Stromal cell of bone marrow (primary cell): Measurements from ENCODE around the gene ZFR2.
A peak's percentile ranks its signal among the peaks of the same experiment; 100 is the strongest.
"Not testable (repeated sequence)": the region's sequence is repeated elsewhere in the genome, so short reads cannot be mapped to it uniquely, and the experiment has no call there.

Source experiments
- DNase-seq: peaks from one replicate; pipeline ENCODE4 v3.0.0-alpha.2; 2012; ENCODE audit warnings: low read depth

The ZFR2 gene

GRCh38 chr19:3836887-3837286, 32.0 kb downstream of the ZFR2 start:
- DNase-seq, result no peak

- no peak for DNase-seq
Observed at GRCh38 chr19:3835055-3835435, 33.8 kb downstream of the ZFR2 start.

DNA sequence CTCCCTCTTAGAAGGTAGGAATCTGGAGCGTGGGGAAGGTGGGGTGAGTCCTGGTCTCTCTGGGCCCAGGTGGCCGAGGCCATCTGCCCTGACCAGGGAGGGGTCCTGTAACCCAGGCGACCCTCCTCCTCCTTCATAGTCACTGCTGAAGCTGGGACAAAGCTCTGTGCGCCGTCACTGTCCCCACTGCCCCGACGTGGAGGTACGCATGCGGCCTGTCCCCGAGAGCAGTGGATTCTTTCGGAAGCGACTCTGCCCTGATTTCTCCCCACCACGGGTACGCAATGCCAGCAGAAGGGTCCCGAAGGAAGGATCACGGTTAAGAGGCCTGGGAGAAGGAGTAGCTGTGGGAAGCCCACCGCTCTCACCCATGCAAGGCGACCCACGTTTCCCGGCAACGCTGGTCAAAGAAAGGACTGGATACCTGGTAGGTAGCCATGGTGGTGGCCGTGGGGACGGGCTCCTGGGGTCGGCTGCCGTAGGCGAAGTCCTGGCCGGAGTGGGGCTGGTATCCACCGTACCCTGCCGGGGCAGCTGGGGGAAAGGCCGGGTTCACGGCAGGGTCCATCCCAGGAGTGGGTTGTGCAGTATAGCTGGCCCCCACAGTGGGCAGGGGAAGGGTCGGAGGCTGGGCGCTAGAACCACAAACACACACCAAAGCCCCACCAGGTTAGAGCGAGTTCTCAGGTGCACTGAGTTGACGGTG, 34.3 kb downstream of the ZFR2 start:
- no peak for DNase-seq

DNA sequence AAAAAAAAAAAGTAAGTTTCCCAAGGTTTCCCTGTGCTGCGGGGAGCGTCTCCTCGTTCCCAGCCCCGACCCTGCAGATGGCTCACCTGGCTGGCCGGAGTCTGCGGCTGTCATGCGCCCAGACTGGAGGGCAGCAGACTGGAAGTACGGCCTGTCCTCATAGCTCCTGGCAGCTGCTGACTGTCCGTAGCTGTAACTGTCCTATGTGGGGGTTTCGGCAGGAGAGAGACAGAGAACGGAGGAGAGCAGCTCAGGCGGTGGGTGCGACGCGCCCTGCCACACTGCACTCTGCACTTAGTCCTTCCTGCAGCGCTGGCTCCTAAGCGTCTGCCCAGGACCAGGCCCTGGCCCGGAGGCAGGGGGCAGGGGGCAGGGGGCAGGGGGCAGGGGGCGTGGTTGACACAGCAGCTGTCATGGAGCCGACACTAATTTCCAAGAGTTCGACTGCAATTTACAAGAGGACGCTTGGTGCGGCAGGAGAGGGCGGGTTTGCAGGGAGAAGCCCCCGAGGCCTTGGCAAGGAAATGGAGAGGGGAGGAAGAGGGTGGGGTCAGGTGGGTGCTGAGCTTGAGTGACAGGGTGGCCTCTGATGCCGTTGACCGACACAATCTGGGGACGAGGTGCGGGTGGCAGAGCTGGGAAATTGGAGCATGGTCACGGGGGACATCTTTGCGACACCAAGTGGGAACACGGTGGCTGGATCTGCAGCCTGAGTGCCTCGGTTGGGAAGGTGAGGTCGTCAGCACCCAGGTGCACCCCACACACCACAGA, 35.1 kb downstream of the ZFR2 start:
- DNase-seq, result no peak

GRCh38 chr19:3832001-3832400, 36.8 kb downstream of the ZFR2 start:
- no peak for DNase-seq

DNA sequence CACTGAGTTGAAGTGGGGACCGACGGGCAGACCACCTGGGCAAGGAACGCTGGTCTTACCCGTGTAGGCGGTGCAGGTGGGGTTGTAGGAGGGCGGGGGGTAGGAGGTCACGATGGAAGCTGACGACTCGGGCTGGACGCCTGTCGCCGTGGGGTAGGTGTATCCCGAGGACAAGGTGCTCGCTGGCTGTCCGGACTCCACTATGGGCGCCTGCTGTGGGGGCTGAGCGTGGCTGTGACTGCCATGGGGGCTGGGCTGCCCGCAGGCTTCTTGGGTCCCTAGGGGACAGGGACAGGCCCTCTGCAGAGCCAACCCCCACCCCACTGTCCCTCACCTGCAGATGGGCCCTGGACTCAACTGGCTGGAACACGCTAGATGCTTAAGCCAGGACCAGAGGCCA, 37.2 kb downstream of the ZFR2 start:
- no peak for DNase-seq

- DNase-seq, result no peak
Observed at GRCh38 chr19:3830621-3831589, 37.9 kb downstream of the ZFR2 start.

- DNase-seq, result no peak
Observed at GRCh38 chr19:3827306-3827705, 41.5 kb downstream of the ZFR2 start.

GRCh38 chr19:3826163-3826562, 42.7 kb downstream of the ZFR2 start:
- no peak for DNase-seq

DNA sequence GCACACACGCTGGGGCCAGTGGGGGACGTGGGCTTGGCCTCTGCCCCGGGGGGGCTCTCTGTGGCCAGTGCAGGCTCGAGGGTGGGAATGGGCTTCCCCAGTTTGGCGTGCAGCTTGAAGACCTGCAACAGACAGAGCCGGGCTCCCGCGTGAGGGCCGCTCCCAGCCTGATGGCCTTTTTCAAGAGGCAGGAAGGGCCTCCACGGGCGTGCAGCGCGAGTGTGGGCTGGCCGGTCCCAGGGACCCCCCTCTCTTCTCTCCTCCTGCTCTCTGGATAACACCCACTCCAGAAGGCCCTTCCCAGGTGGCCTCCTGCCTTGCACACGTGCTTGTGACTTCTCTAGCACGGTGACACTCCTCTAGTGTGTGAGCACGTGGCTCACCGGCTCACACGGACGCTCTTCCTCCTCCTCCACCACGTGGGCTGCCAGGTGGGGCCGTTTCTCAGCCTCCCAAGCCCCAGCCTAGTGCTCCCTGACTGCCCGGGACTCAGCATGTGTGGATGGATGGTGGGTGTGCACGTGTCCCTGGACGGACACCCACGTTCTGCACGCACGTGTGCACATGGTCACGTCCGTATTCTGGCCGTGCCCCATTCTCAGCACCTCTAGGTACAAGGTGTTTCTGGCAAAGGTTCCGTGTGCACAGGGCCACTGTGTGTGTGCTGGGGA, 43.4 kb downstream of the ZFR2 start:
- no peak for DNase-seq

DNA sequence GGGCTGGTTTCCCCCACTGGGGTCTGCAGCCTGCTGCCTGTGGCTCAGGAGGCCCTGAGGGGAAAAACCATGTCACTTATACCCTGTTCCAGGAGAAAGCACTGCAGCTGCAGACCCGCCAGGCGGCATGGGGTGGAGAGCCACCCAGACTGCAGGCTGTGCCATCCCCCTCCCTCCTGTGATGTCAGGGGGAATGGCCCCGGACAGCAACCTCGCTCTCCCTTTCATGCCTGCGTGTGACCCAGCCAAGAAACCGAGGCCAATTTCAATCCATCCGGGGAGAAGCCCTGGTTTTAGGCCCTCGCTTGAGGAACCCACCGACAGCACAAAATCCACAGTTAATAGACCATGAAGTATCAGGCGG, 45.5 kb downstream of the ZFR2 start:
- no peak for DNase-seq

GRCh38 chr19:3822683-3823349, 46.0 kb downstream of the ZFR2 start:
- no peak for DNase-seq

GRCh38 chr19:3821857-3822364, 46.9 kb downstream of the ZFR2 start:
- no peak for DNase-seq

DNA sequence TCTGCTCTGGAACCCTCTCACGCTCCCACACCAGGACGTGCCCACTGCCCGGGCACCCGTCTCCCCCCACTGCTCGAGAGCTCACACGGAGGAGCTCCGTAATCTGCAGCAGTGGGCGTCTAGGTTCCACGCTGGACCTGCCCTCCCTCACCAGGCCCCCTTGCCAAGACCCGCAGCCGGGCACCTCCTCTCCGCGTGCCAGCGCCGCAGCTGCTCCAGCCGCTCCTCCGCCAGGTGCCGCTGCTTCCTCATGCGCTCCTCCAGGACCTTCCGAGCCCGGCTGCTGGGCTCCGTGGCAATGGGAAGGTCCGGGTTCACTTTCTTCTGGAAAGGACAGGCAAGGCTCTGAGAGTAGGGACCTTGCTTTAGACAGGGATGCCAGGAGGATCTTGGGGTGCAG, 47.7 kb downstream of the ZFR2 start:
- DNase-seq, result no peak

DNA sequence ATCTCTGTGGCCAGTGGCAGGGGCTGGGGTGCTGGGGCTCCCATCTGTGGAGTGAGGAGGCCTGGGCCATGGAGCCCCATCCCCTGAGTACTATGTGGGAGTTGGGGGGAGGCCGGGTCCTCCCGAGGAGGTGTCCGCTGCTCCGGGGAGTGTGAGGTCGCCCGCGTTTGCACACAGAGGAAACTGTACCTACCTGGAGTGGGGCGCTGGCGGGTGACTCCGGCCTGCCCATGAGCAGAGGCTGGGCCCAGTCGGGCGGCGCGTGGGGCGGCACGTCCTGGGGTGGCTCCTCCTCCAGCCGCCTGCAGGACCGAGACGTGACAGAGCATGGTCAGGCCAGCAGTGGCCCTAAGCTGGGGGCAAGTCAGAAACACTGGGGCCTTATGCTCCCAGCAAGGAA, 48.8 kb downstream of the ZFR2 start:
- no peak for DNase-seq

DNA sequence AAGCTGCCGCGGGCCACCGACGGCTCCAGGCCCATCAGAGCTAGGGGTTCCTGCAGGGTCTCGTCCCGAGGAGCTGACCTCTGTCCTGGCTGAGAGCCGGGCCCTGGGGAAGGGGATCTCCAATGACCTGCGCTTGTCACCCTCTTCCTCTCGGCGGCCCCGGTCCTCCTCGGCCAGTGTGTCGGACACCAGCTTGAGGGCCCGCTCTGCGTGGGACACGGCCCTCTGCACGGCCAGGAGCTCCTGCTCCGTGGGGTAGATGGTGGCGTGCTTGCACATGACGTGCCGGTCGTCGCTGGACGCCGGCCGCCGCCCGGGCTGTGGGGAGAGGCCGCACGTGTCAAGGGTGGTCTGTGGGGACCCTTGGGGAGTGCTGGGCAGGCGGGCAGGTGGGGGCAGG, 49.9 kb downstream of the ZFR2 start:
- DNase-seq, result no peak

- DNase-seq, result peak; percentile 43
Observed at GRCh38 chr19:3818466-3818865, 50.4 kb downstream of the ZFR2 start.

DNA sequence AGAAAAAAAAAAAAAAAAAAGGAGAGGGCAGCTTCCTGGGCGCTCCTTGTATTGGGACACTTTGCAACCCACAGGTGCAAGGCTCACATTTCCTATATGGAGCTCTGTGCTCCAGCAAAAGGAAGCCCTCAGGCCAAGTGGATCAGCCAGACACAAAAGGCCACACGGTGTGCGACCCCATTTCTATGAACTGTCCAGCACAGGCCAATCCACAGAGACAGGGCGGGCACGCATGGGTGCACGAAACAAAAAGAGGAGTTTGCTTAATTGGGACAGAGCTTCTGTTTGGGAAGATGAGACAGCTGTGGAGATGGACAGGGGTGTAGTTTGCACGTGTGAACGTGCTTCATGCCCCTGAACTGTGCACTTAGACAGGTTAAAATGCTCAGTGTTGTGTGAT, 51.1 kb downstream of the ZFR2 start:
- no peak for DNase-seq

DNA sequence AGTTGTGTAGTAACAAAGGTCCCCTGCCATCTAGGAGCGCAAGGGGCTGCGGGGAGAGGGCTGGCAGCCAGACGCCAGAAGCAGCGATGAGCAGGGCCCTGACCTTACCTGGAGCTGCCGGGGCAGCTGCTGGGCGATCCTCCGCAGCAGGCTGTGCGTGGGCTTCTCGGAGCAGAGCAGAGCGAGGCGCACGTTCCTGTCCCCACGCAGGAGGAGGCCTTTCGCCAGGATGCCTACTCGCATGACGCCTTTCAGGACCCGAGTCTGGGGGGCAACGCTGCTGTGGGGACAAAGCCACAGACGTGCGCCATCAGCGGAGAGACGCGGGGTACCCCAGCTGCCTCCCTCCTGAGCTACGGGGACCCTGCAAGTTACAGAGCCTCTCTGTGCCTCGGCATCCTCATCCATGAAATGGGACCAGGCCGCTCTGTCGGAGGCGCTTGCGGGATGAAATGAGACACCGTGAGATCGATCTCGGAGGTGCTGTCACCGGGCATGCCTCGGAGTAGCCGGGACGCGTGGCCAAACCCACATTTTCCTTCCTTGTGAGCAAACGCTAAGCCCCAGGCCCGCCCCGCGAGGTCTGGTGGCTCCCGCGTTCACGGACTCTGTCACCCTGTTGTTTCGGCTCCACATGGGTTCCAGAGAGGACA, 52.1 kb downstream of the ZFR2 start:
- no peak for DNase-seq

GRCh38 chr19:3816148-3816547, 52.7 kb downstream of the ZFR2 start:
- not testable (repeated sequence) for DNase-seq

GRCh38 chr19:3814648-3815047, 54.2 kb downstream of the ZFR2 start:
- DNase-seq, result no peak
